Medulla oblongata (tissue), 1 donor: ENCODE measurements around the gene PDE6D.
A peak's percentile ranks its signal among the peaks of the same experiment; 100 is the strongest.

ENCODE experiments used
- DNase-seq: peaks from one replicate; pipeline ENCODE4 v3.0.0-alpha.2; 2015; ENCODE audit errors: extremely low spot score

Gene PDE6D

GRCh38 chr2:231707927-231708772 lies 72.9 kb downstream of the PDE6D start, which contains the start of gene PTMA:
Gene PTMA (plus strand): TSS chr2:231708525. CDS start chr2:231708707, 182 bp downstream.
- peak; percentile 100 for DNase-seq

GRCh38 chr2:231707625-231707926 lies 73.5 kb downstream of the PDE6D start:
- DNase-seq = no peak

GRCh38 chr2:231706731-231707624 lies 74.1 kb downstream of the PDE6D start:
- DNase-seq = peak; percentile 99

GRCh38 chr2:231704017-231704416 lies 77.1 kb downstream of the PDE6D start:
- DNase-seq = no peak

GRCh38 chr2:231701456-231702373 lies 79.4 kb downstream of the PDE6D start:
- peak; percentile 24 for DNase-seq

GRCh38 chr2:231699006-231699405 lies 82.1 kb downstream of the PDE6D start:
- DNase-seq = peak; percentile 77

GRCh38 chr2:231696004-231696367 lies 85.1 kb downstream of the PDE6D start:
- DNase-seq = no peak

- DNase-seq = no peak
Observed at GRCh38 chr2:231693956-231694355, 87.1 kb downstream of the PDE6D start.

GRCh38 chr2:231692847-231693246 lies 88.2 kb downstream of the PDE6D start:
- no peak for DNase-seq

- DNase-seq = no peak
Observed at GRCh38 chr2:231691251-231691772, 89.8 kb downstream of the PDE6D start.

GRCh38 chr2:231689124-231689893 lies 91.8 kb downstream of the PDE6D start:
- DNase-seq = no peak

GRCh38 chr2:231688719-231689118 lies 92.4 kb downstream of the PDE6D start:
- peak; percentile 57 for DNase-seq

GRCh38 chr2:231687961-231688360 lies 93.1 kb downstream of the PDE6D start:
- peak; percentile 9 for DNase-seq

- DNase-seq = peak; percentile 94
Observed at GRCh38 chr2:231687133-231687852, 93.8 kb downstream of the PDE6D start.

GRCh38 chr2:231686192-231687100 lies 94.6 kb downstream of the PDE6D start:
- DNase-seq = no peak

GRCh38 chr2:231685349-231686191 lies 95.5 kb downstream of the PDE6D start:
- DNase-seq = peak; percentile 96

GRCh38 chr2:231684314-231685223 lies 96.5 kb downstream of the PDE6D start:
- DNase-seq = peak; percentile 86
